Measurements from ENCODE around the gene RAD1.

RAD1 gene

GRCh38 chr5:34858790-34859189 is 56.5 kb downstream of the RAD1 start:
- no peak for DNase-seq

- no peak for DNase-seq
These were observed 57.4 kb downstream of the RAD1 start for GRCh38 chr5:34857894-34858293.

GRCh38 chr5:34857161-34857560 is 58.1 kb downstream of the RAD1 start:
- no peak for DNase-seq
